HepG2 (cell line): ENCODE measurements around the gene SFMBT1. TPM values are rescaled to one million over a fixed set of nuclear protein-coding genes. Genes with fewer than 3 reads are reported as not detected.

Source experiments
- ATAC-seq: fragments of 200-7000 bp; cut with Tn5 transposase; 3 replicates; pipeline ENCODE4 v1.9.1; 2020; ENCODE audit warnings: mild to moderate bottlenecking, moderate library complexity
- BruUV-seq: library from RNA; stranded (reverse); fragments of 400-500 nt; replicated peaks from 2 replicates; lab custom pipeline; 2021; lab: Mats Ljungman, UMichigan
- CTCF ChIA-PET: fragments of 300-600 bp; formaldehyde crosslinking; extraction: SDS; loops from one replicate; lab custom pipeline; 2021; ENCODE audit warnings: low total read pairs, inconsistent platforms, low intra/inter-chr PET ratio; lab: Yijun Ruan, JAX
- POLR2A ChIA-PET: fragments of 350-600 bp; sonication (Branson Sonifier 250); formaldehyde crosslinking; loops from one replicate; lab custom pipeline; 2020; ENCODE audit warnings: antibody characterized with exemption, inconsistent platforms; lab: Yijun Ruan, JAX
- DNase-seq: peaks from one replicate; pipeline ENCODE4 v3.0.0-alpha.2; 2015; ENCODE audit warnings: low spot score
- FAIRE-seq: peaks from 3 replicates; lab custom pipeline; 2011; peaks lifted over from hg19 to GRCh38; lab: Jason Lieb, UNC
- H2AFZ ChIP-seq: one replicate; pipeline ENCODE4 v1.6.1; 2011; ENCODE audit warnings: low read length, inconsistent platforms
- H3K27ac ChIP-seq: fragments of 300-600 bp; 3 replicates; pipeline ENCODE4 v1.8.0; 2011; ENCODE audit warnings: mixed run types, mild to moderate bottlenecking, mixed read lengths, low read length, inconsistent platforms; ENCODE audit not compliant: insufficient read depth; ENCODE audit errors: extremely low read length
- H3K27me3 ChIP-seq, 2 experiments: fragments of 200-600 bp in 1 of 2; 2 replicates in 1 of 2; 3 replicates in 1 of 2; pipeline versions ENCODE4 v1.6.0 to v1.8.0; 2011; ENCODE audit warnings: low read length in 2 of 2, mild to moderate bottlenecking in 2 of 2, moderate library complexity in 2 of 2, inconsistent platforms in 1 of 2; ENCODE audit not compliant: insufficient read depth in 2 of 2, control insufficient read depth in 1 of 2
- H3K36me3 ChIP-seq, 2 experiments: fragments of 200-600 bp in 1 of 2; replicated peaks in 1 of 2; 2 replicates in 1 of 2; 3 replicates in 1 of 2; pipeline versions ENCODE4 v1.5.1 to v1.8.0; 2011; ENCODE audit warnings: low read length in 2 of 2, inconsistent platforms in 1 of 2; ENCODE audit not compliant: insufficient read depth in 2 of 2, control insufficient read depth in 1 of 2
- H3K4me1 ChIP-seq: 2 replicates; pipeline ENCODE4 v1.5.1; 2012; ENCODE audit warnings: low read length, inconsistent platforms; ENCODE audit not compliant: insufficient read depth
- H3K4me2 ChIP-seq: 2 replicates; pipeline ENCODE4 v1.6.0; 2011; ENCODE audit warnings: low read depth, low read length, inconsistent platforms
- H3K4me3 ChIP-seq, 3 experiments: fragments of 200-600 bp in 1 of 3; sonication (generic), shearing (Covaris generic) in 1 of 3; replicated peaks in 1 of 3; 2 replicates each; pipeline ENCODE4 v1.5.1; 2011 to 2016; ENCODE audit warnings: low read length in 3 of 3, inconsistent platforms in 2 of 3, low read depth in 2 of 3, mild to moderate bottlenecking in 2 of 3, control low read depth in 1 of 3, mixed read lengths in 1 of 3; ENCODE audit not compliant: insufficient read depth in 1 of 3
- H3K79me2 ChIP-seq: one replicate; pipeline ENCODE4 v1.6.1; 2011; ENCODE audit warnings: low read length, inconsistent platforms; ENCODE audit not compliant: insufficient read depth
- H3K9ac ChIP-seq: 2 replicates; pipeline ENCODE4 v1.6.0; 2011; ENCODE audit warnings: mild to moderate bottlenecking, low read depth, low read length, inconsistent platforms; ENCODE audit not compliant: insufficient read depth
- H3K9me3 ChIP-seq: 2 replicates; pipeline ENCODE4 v1.5.1; 2012; ENCODE audit warnings: mild to moderate bottlenecking, low read length
- H4K20me1 ChIP-seq: 2 replicates; pipeline ENCODE4 v1.6.0; 2011; ENCODE audit warnings: inconsistent platforms, mild to moderate bottlenecking, low read length, moderate library complexity; ENCODE audit not compliant: insufficient read depth
- ATRX ChIP-seq: sonication (generic); formaldehyde crosslinking; IDR thresholded peaks from 2 replicates; pipeline ENCODE4 v1.4.0; 2020; ENCODE audit warnings: missing genetic modification reagents, borderline replicate concordance
- HIVEP1 ChIP-seq: sonication (generic); formaldehyde crosslinking; IDR thresholded peaks from 2 replicates; pipeline ENCODE4 v1.4.0; 2020; ENCODE audit warnings: mild to moderate bottlenecking, missing genetic modification reagents
- TBL1XR1 ChIP-seq: fragments of 150-350 bp; IDR thresholded peaks from 2 replicates; pipeline ENCODE4 v1.6.1; 2014; ENCODE audit warnings: borderline replicate concordance, low read length; ENCODE audit not compliant: partially characterized antibody
- TGIF2 ChIP-seq: IDR thresholded peaks from 2 replicates; pipeline ENCODE4 v1.6.1; 2016; ENCODE audit warnings: control low read depth, missing compliant biosample characterization
- ZNF280B ChIP-seq: sonication (generic); formaldehyde crosslinking; IDR thresholded peaks from 2 replicates; pipeline ENCODE4 v1.5.0; 2020; ENCODE audit warnings: missing genetic modification reagents, mild to moderate bottlenecking, borderline replicate concordance
- ZNF329 ChIP-seq: sonication (generic); formaldehyde crosslinking; IDR thresholded peaks from 2 replicates; pipeline ENCODE4 v1.9.0; 2021; ENCODE audit warnings: low read depth, mild to moderate bottlenecking, missing genetic modification reagents
- ZNF614 ChIP-seq: IDR thresholded peaks from 2 replicates; pipeline ENCODE4 v1.6.1; 2018; ENCODE audit warnings: missing biosample characterization, missing genetic modification reagents, inconsistent platforms, borderline replicate concordance
- ZNF660 ChIP-seq: sonication (generic); formaldehyde crosslinking; IDR thresholded peaks from 2 replicates; pipeline ENCODE4 v1.5.1; 2020; ENCODE audit warnings: mild to moderate bottlenecking, low read depth, missing genetic modification reagents, borderline replicate concordance
- ZNF781 ChIP-seq: sonication (generic); formaldehyde crosslinking; IDR thresholded peaks from 2 replicates; pipeline ENCODE4 v1.5.1; 2020; ENCODE audit warnings: borderline replicate concordance, mild to moderate bottlenecking, missing genetic modification reagents; ENCODE audit errors: not compliant biosample characterization
- ZZZ3 ChIP-seq: sonication (generic); formaldehyde crosslinking; IDR thresholded peaks from 2 replicates; pipeline ENCODE4 v1.4.0; 2020; ENCODE audit warnings: missing genetic modification reagents, mild to moderate bottlenecking, borderline replicate concordance
- WGBS: methylation state at CpG from one replicate; pipeline ENCODE4 v1.1.6; 2017; ENCODE audit warnings: low lambda C conversion rate; 5-methylcytosine and 5-hydroxymethylcytosine counted together
- in situ Hi-C: cut with HindIII; loops from 2 replicates; pipeline ENCODE4 v1.10.0; 2017; ENCODE audit warnings: low pct_unique_long_range_greater_than_20kb; ENCODE audit not compliant: extremely low pct_ligation_motif_present
- intact Hi-C: fragments of 100-400 bp; cut with micrococcal nuclease; formaldehyde crosslinking; loops from one replicate; pipeline ENCODE4 v1.10.0; 2022; ENCODE audit not compliant: unreplicated experiment
- polyA plus RNA-seq, 8 experiments: library from polyadenylated mRNA; depleted of rRNA in 3 of 8; stranded (reverse) in 7 of 8; unstranded in 1 of 8; fragments of >200 nt; fragmentation: Illumina TruSeq in 4 of 8; extraction: Trizol in 4 of 8; gene quantifications; 2 replicates each; pipeline versions ENCODE4 v1.2.1 to v1.2.3, GENCODE V29; 2011 to 2016; ENCODE audit warnings: low read depth in 4 of 8, missing spikeins in 1 of 8, mixed read lengths in 1 of 8; ENCODE audit not compliant: insufficient read depth in 1 of 8
- total RNA-seq, 5 experiments: library from RNA; depleted of rRNA; stranded (reverse); fragments of >200 nt; fragmentation: Illumina TruSeq; extraction: Trizol; gene quantifications; 2 replicates each; pipeline ENCODE4 v1.2.3, GENCODE V29; 2016; ENCODE audit warnings: low read depth in 1 of 5
- TF ChIP-seq, protein P1 (sequence below): sonication (generic); formaldehyde crosslinking; IDR thresholded peaks from 2 replicates; pipeline ENCODE4 v1.4.0; 2020; ENCODE audit warnings: mild to moderate bottlenecking, missing genetic modification reagents
- TF ChIP-seq, protein P2 (sequence below): sonication (generic); formaldehyde crosslinking; IDR thresholded peaks from 2 replicates; pipeline ENCODE4 v1.4.0; 2020; ENCODE audit warnings: missing genetic modification reagents

SFMBT1 gene
- total and polyA plus RNA-seq, 2 of the 13 experiments (the other 11 are each of a cell fraction or from before 2014, with no cell fraction given), result 3.8 to 12.8 TPM

DNA sequence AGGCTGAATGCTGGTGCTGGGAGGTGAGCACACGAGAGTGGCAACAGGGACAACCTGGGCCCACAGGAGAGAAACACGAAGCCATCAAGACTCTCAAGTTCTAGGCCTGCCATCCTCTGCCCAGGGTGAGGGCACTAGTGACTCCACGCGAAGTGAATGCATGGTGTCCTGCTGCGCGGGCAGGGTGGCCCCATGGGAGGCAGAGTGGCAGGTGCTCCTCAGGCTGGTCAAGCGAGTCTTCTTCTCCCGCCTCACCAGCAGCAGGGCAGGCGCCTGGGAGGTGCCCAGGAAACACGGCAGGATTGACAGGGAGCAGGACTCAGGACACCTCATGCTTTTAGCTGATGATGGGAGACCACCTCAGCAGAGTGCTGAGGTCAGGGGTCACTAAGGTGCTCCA is 175.4 kb downstream of the SFMBT1 start (continued):
- TF ChIP-seq, protein P1, sequence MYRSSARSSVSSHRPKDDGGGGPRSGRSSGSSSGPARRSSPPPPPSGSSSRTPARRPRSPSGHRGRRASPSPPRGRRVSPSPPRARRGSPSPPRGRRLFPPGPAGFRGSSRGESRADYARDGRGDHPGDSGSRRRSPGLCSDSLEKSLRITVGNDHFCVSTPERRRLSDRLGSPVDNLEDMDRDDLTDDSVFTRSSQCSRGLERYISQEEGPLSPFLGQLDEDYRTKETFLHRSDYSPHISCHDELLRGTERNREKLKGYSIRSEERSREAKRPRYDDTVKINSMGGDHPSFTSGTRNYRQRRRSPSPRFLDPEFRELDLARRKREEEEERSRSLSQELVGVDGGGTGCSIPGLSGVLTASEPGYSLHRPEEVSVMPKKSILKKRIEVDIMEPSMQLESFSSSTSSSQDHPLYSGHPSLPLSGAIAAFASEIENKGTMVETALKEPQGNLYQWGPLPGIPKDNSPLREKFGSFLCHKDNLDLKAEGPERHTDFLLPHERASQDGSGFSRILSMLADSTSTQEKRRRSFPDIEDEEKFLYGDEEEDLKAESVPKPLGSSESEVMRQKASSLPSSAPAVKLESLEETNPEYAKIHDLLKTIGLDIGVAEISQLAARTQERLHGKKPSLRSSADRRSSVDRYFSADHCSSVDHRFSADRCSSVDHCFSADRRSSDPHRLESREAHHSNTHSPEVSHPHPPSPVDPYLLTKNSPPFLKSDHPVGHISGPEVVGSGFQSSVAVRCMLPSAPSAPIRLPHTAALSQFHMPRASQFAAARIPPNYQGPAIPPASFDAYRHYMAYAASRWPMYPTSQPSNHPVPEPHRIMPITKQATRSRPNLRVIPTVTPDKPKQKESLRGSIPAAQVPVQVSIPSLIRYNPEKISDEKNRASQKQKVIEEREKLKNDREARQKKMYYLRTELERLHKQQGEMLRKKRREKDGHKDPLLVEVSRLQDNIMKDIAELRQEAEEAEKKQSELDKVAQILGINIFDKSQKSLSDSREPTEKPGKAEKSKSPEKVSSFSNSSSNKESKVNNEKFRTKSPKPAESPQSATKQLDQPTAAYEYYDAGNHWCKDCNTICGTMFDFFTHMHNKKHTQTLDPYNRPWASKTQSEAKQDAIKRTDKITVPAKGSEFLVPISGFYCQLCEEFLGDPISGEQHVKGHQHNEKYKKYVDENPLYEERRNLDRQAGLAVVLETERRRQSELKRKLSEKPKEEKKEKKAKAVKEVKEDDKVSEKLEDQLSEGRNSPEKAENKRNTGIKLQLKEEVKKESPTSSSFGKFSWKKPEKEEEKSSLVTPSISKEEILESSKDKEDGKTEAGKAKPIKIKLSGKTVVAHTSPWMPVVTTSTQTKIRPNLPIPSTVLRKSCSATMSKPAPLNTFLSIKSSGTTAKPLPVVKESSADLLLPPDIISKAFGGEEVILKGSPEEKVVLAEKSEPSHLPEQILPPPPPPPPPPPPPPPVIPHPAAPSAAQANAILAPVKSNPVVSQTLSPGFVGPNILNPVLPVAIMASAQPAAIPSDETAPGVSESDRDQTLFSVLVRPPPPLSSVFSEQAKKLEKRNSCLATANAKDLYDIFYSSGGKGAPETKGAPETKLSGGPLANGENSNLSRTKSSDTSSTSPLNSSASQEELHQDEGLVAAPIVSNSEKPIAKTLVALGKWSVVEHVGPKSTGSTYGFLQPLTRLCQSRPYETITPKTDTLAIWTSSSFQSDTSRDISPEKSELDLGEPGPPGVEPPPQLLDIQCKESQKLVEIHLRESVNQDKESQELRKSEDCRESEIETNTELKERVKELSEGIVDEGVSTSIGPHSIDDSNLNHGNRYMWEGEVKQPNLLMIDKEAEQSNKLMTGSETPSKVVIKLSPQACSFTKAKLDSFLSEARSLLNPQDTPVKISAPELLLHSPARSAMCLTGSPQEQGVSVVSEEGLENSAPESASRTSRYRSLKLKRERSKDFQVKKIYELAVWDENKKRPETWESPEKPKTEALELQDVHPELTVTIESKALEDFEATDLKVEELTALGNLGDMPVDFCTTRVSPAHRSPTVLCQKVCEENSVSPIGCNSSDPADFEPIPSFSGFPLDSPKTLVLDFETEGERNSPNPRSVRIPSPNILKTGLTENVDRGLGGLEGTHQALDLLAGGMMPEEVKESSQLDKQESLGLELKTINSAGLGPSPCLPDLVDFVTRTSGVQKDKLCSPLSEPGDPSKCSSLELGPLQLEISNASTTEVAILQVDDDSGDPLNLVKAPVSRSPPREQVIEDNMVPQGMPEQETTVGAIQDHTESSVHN, result no peak
- TF ChIP-seq ZZZ3 (no peak), ATRX (CRISPR knock-in tag) (no peak)

DNA sequence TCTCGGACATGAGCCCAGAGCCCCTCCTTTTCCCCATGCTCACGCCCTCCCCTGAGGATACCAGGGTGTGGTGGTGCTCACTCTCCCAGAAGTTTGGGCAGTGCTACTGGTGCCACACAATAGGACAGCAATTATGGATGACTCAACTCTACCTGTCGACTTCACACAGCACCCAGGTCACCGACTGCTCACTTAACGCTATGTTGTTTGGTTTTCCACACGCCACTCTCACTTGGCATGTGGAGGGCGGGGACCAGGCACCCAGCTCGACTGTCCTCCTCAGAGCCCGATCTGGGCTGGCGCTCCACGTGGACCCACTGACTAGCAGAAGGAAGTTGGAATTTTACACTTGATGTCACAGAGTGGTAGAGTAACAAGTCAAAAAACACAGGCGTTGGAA is 179.4 kb downstream of the SFMBT1 start:
- in situ Hi-C loops (no loop called here), intact Hi-C loops (no loop called here)
- H3K9me3 ChIP-seq, result no peaks in the 10 kb centered on the region
- H3K4me2 ChIP-seq, result no peak overlapping the region
- H3K27ac ChIP-seq, result no peak overlapping the region
- ChIA-PET CTCF (no interaction called here), POLR2A (no interaction called here)
- H4K20me1 ChIP-seq, result no peaks in the 10 kb centered on the region
- BruUV-seq, result no TSS peak
- 92% methylated on average over 12 of the region's 12 CpGs for WGBS
- H3K4me3 ChIP-seq, result no peak overlapping the region
- H3K4me1 ChIP-seq, result peaks cover 15% of the 10 kb centered on the region
- ATAC-seq (no peak), FAIRE-seq (no peak), DNase-seq (no peak)
- no peaks in the 10 kb centered on the region for H3K36me3 ChIP-seq
- no peaks in the 10 kb centered on the region for H3K79me2 ChIP-seq
- no peaks in the 10 kb centered on the region for H3K27me3 ChIP-seq
- H3K9ac ChIP-seq, result no peak overlapping the region
- no peak overlapping the region for H2AFZ ChIP-seq
- TF ChIP-seq HIVEP1 (CRISPR knock-in tag) (no peak), TGIF2 (no peak), ZNF660 (CRISPR knock-in tag) (no peak), ZNF329 (CRISPR knock-in tag) (no peak), ZNF781 (CRISPR knock-in tag) (no peak), ZNF614 (CRISPR knock-in tag) (no peak), TBL1XR1 (no peak), ZNF280B (no peak)
- TF ChIP-seq, protein P2, sequence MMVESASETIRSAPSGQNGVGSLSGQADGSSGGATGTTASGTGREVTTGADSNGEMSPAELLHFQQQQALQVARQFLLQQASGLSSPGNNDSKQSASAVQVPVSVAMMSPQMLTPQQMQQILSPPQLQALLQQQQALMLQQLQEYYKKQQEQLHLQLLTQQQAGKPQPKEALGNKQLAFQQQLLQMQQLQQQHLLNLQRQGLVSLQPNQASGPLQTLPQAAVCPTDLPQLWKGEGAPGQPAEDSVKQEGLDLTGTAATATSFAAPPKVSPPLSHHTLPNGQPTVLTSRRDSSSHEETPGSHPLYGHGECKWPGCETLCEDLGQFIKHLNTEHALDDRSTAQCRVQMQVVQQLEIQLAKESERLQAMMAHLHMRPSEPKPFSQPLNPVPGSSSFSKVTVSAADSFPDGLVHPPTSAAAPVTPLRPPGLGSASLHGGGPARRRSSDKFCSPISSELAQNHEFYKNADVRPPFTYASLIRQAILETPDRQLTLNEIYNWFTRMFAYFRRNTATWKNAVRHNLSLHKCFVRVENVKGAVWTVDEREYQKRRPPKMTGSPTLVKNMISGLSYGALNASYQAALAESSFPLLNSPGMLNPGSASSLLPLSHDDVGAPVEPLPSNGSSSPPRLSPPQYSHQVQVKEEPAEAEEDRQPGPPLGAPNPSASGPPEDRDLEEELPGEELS, result no peak
